HepG2 (cell line): ENCODE measurements around the gene CCDC33. TPM values are rescaled to one million over a fixed set of nuclear protein-coding genes. Genes with fewer than 3 reads are reported as not detected.

Experiments
- ATAC-seq: fragments of 200-7000 bp; cut with Tn5 transposase; 3 replicates; pipeline ENCODE4 v1.9.1; 2020; ENCODE audit warnings: mild to moderate bottlenecking, moderate library complexity
- BruUV-seq: library from RNA; stranded (reverse); fragments of 400-500 nt; replicated peaks from 2 replicates; lab custom pipeline; 2021; lab: Mats Ljungman, UMichigan
- CTCF ChIA-PET: fragments of 300-600 bp; formaldehyde crosslinking; extraction: SDS; loops from one replicate; lab custom pipeline; 2021; ENCODE audit warnings: low total read pairs, inconsistent platforms, low intra/inter-chr PET ratio; lab: Yijun Ruan, JAX
- POLR2A ChIA-PET: fragments of 350-600 bp; sonication (Branson Sonifier 250); formaldehyde crosslinking; loops from one replicate; lab custom pipeline; 2020; ENCODE audit warnings: antibody characterized with exemption, inconsistent platforms; lab: Yijun Ruan, JAX
- DNase-seq: peaks from one replicate; pipeline ENCODE4 v3.0.0-alpha.2; 2015; ENCODE audit warnings: low spot score
- FAIRE-seq: peaks from 3 replicates; lab custom pipeline; 2011; peaks lifted over from hg19 to GRCh38; lab: Jason Lieb, UNC
- H2AFZ ChIP-seq: one replicate; pipeline ENCODE4 v1.6.1; 2011; ENCODE audit warnings: low read length, inconsistent platforms
- H3K27ac ChIP-seq: fragments of 300-600 bp; 3 replicates; pipeline ENCODE4 v1.8.0; 2011; ENCODE audit warnings: mixed run types, mild to moderate bottlenecking, mixed read lengths, low read length, inconsistent platforms; ENCODE audit not compliant: insufficient read depth; ENCODE audit errors: extremely low read length
- H3K27me3 ChIP-seq, 2 experiments: fragments of 200-600 bp in 1 of 2; 2 replicates in 1 of 2; 3 replicates in 1 of 2; pipeline versions ENCODE4 v1.6.0 to v1.8.0; 2011; ENCODE audit warnings: low read length in 2 of 2, mild to moderate bottlenecking in 2 of 2, moderate library complexity in 2 of 2, inconsistent platforms in 1 of 2; ENCODE audit not compliant: insufficient read depth in 2 of 2, control insufficient read depth in 1 of 2
- H3K36me3 ChIP-seq, 2 experiments: fragments of 200-600 bp in 1 of 2; replicated peaks in 1 of 2; 2 replicates in 1 of 2; 3 replicates in 1 of 2; pipeline versions ENCODE4 v1.5.1 to v1.8.0; 2011; ENCODE audit warnings: low read length in 2 of 2, inconsistent platforms in 1 of 2; ENCODE audit not compliant: insufficient read depth in 2 of 2, control insufficient read depth in 1 of 2
- H3K4me1 ChIP-seq: 2 replicates; pipeline ENCODE4 v1.5.1; 2012; ENCODE audit warnings: low read length, inconsistent platforms; ENCODE audit not compliant: insufficient read depth
- H3K4me2 ChIP-seq: 2 replicates; pipeline ENCODE4 v1.6.0; 2011; ENCODE audit warnings: low read depth, low read length, inconsistent platforms
- H3K4me3 ChIP-seq, 3 experiments: fragments of 200-600 bp in 1 of 3; sonication (generic), shearing (Covaris generic) in 1 of 3; replicated peaks in 1 of 3; 2 replicates each; pipeline ENCODE4 v1.5.1; 2011 to 2016; ENCODE audit warnings: low read length in 3 of 3, inconsistent platforms in 2 of 3, low read depth in 2 of 3, mild to moderate bottlenecking in 2 of 3, control low read depth in 1 of 3, mixed read lengths in 1 of 3; ENCODE audit not compliant: insufficient read depth in 1 of 3
- H3K79me2 ChIP-seq: one replicate; pipeline ENCODE4 v1.6.1; 2011; ENCODE audit warnings: low read length, inconsistent platforms; ENCODE audit not compliant: insufficient read depth
- H3K9ac ChIP-seq: 2 replicates; pipeline ENCODE4 v1.6.0; 2011; ENCODE audit warnings: mild to moderate bottlenecking, low read depth, low read length, inconsistent platforms; ENCODE audit not compliant: insufficient read depth
- H3K9me3 ChIP-seq: 2 replicates; pipeline ENCODE4 v1.5.1; 2012; ENCODE audit warnings: mild to moderate bottlenecking, low read length
- H4K20me1 ChIP-seq: 2 replicates; pipeline ENCODE4 v1.6.0; 2011; ENCODE audit warnings: inconsistent platforms, mild to moderate bottlenecking, low read length, moderate library complexity; ENCODE audit not compliant: insufficient read depth
- CEBPZ ChIP-seq: IDR thresholded peaks from 2 replicates; pipeline ENCODE4 v1.6.1; 2012; ENCODE audit warnings: low read length, improper control_type of control experiment
- CTCF ChIP-seq: sonication (generic); formaldehyde crosslinking; IDR thresholded peaks from 2 replicates; pipeline ENCODE4 v1.5.0; 2020; ENCODE audit warnings: mild to moderate bottlenecking, missing genetic modification reagents, moderate library complexity
- FOXP1 ChIP-seq, 2 experiments: fragments of 450-650 bp in 1 of 2; IDR thresholded peaks; 2 replicates each; pipeline ENCODE4 v1.6.1; 2017 to 2018; ENCODE audit warnings: antibody characterized with exemption in 1 of 2
- KDM4B ChIP-seq: sonication (generic); formaldehyde crosslinking; IDR thresholded peaks from 2 replicates; pipeline ENCODE4 v1.4.0; 2020; ENCODE audit warnings: missing genetic modification reagents
- NR2F1 ChIP-seq, 2 experiments: fragments of 450-650 bp in 1 of 2; formaldehyde crosslinking in 1 of 2; IDR thresholded peaks; 2 replicates each; pipeline versions ENCODE4 v1.5.0 to v1.6.1; 2016 to 2020; ENCODE audit warnings: mild to moderate bottlenecking in 1 of 2, missing compliant biosample characterization in 1 of 2, missing genetic modification reagents in 1 of 2, moderate library complexity in 1 of 2
- NR2F6 ChIP-seq, 2 experiments: IDR thresholded peaks; 2 replicates each; pipeline ENCODE4 v1.6.1; 2016; ENCODE audit warnings: antibody characterized with exemption in 1 of 2, mild to moderate bottlenecking in 1 of 2
- RAD21 ChIP-seq: fragments of 450-650 bp; formaldehyde crosslinking; IDR thresholded peaks from 2 replicates; pipeline ENCODE4 v1.5.0; 2020; ENCODE audit warnings: mild to moderate bottlenecking
- SPEN ChIP-seq: sonication (generic); formaldehyde crosslinking; IDR thresholded peaks from 2 replicates; pipeline ENCODE4 v1.5.1; 2020; ENCODE audit warnings: low read depth, mild to moderate bottlenecking, missing genetic modification reagents
- ZNF121 ChIP-seq: sonication (generic); formaldehyde crosslinking; IDR thresholded peaks from 2 replicates; pipeline ENCODE4 v1.5.0; 2020; ENCODE audit warnings: mild to moderate bottlenecking, missing genetic modification reagents
- ZNF343 ChIP-seq: sonication (generic); formaldehyde crosslinking; IDR thresholded peaks from 2 replicates; pipeline ENCODE4 v1.4.0; 2020; ENCODE audit warnings: mild to moderate bottlenecking, missing genetic modification reagents
- ZNF691 ChIP-seq: sonication (generic); formaldehyde crosslinking; IDR thresholded peaks from 2 replicates; pipeline ENCODE4 v1.4.0; 2020; ENCODE audit warnings: missing genetic modification reagents, low read depth, mild to moderate bottlenecking, borderline replicate concordance
- WGBS: methylation state at CpG from one replicate; pipeline ENCODE4 v1.1.6; 2017; ENCODE audit warnings: low lambda C conversion rate; 5-methylcytosine and 5-hydroxymethylcytosine counted together
- in situ Hi-C: cut with HindIII; loops from 2 replicates; pipeline ENCODE4 v1.10.0; 2017; ENCODE audit warnings: low pct_unique_long_range_greater_than_20kb; ENCODE audit not compliant: extremely low pct_ligation_motif_present
- intact Hi-C: fragments of 100-400 bp; cut with micrococcal nuclease; formaldehyde crosslinking; loops from one replicate; pipeline ENCODE4 v1.10.0; 2022; ENCODE audit not compliant: unreplicated experiment
- polyA plus RNA-seq, 8 experiments: library from polyadenylated mRNA; depleted of rRNA in 3 of 8; stranded (reverse) in 7 of 8; unstranded in 1 of 8; fragments of >200 nt; fragmentation: Illumina TruSeq in 4 of 8; extraction: Trizol in 4 of 8; gene quantifications; 2 replicates each; pipeline versions ENCODE4 v1.2.1 to v1.2.3, GENCODE V29; 2011 to 2016; ENCODE audit warnings: low read depth in 4 of 8, missing spikeins in 1 of 8, mixed read lengths in 1 of 8; ENCODE audit not compliant: insufficient read depth in 1 of 8
- total RNA-seq, 5 experiments: library from RNA; depleted of rRNA; stranded (reverse); fragments of >200 nt; fragmentation: Illumina TruSeq; extraction: Trizol; gene quantifications; 2 replicates each; pipeline ENCODE4 v1.2.3, GENCODE V29; 2016; ENCODE audit warnings: low read depth in 1 of 5

Gene CCDC33
- total and polyA plus RNA-seq, 2 of the 13 experiments (the other 11 are each of a cell fraction or from before 2014, with no cell fraction given): 0.30 TPM; not detected in 1

- TF ChIP-seq ZNF691 (CRISPR knock-in tag): 0 out of 2 replicates have a peak, but pooled peaks have one; percentile 22
- TF ChIP-seq FOXP1 (IDR thresholded peaks at IDR 0.05): no peak
- no peak for TF ChIP-seq FOXP1 (CRISPR knock-in tag; IDR thresholded peaks at IDR 0.05)
- 0 out of 2 replicates have a peak, but pooled peaks have one; percentile 25 for TF ChIP-seq RAD21
- TF ChIP-seq NR2F6 (IDR thresholded peaks at IDR 0.05): peak; percentile 56; the same call in 1 of the 2 replicates
- peak; percentile 46; the same call in 1 of the 2 replicates for TF ChIP-seq NR2F6 (CRISPR knock-in tag; IDR thresholded peaks at IDR 0.05)
- peak in 1 of 2 experiments; percentile 63; a peak in 2 of 4 replicates for TF ChIP-seq NR2F1 (CRISPR knock-in tag; IDR thresholded peaks at IDR 0.05)
- TF ChIP-seq ZNF121: no peak
- no peak for TF ChIP-seq SPEN (CRISPR knock-in tag)
- peak; percentile 71 for TF ChIP-seq CTCF
- TF ChIP-seq KDM4B: no peak
Measured at GRCh38 chr15:74302821-74303359, 66.8 kb downstream of the CCDC33 start (continued).

- no peak for DNase-seq
- FAIRE-seq: no peak
- whole genome bisulfite sequencing: 4% methylated on average over 6 of the region's 6 CpGs
- Histone ChIP-seq H3K4me2 (no peak overlapping the region), H4K20me1 (no peaks in the 10 kb centered on the region), H3K36me3 (no peaks in the 10 kb centered on the region), H3K27ac (no peak overlapping the region), H3K27me3 (peaks cover 8 to 45% of the 10 kb centered on the region in 2 experiments; a peak in 3 of 5 replicates), H3K79me2 (no peaks in the 10 kb centered on the region), H3K9ac (no peak overlapping the region), H3K9me3 (no peaks in the 10 kb centered on the region), H2AFZ (no peak overlapping the region), H3K4me1 (0 out of 2 replicates have a peak, but pooled peaks cover 4% of the 10 kb centered on the region), H3K4me3 (no peak overlapping the region)
- no peak for ATAC-seq
- TF ChIP-seq ZNF343 (CRISPR knock-in tag) (no peak), CEBPZ (no peak)
- BruUV-seq: no TSS peak
- POLR2A ChIA-PET: no interaction called here
- in situ Hi-C loops: no loop called here
- CTCF ChIA-PET: interaction anchor here (2.8 kb wide), 1 partner anchor 176 kb away, joined by 16 read pairs; no protein-coding TSS in a partner anchor
- intact Hi-C loops: loop anchor here (1.0 kb wide), 1 partner anchor 177 kb away; no protein-coding TSS in a partner anchor
Measured at GRCh38 chr15:74303741-74304309, 67.7 kb downstream of the CCDC33 start.
